ENCODE measurements around the gene PRKCA. TPM values are rescaled to one million over a fixed set of nuclear protein-coding genes. Genes with fewer than 3 reads are reported as not detected.
"Not testable (repeated sequence)": the region's sequence is repeated elsewhere in the genome, so short reads cannot be mapped to it uniquely, and the experiment has no call there.

PRKCA gene
- total and polyA plus RNA-seq, 9 of the 15 experiments (the other 6 are each of a cell fraction or from before 2014, with no cell fraction given): 3.2 to 33.0 (median 17.8) TPM

DNA sequence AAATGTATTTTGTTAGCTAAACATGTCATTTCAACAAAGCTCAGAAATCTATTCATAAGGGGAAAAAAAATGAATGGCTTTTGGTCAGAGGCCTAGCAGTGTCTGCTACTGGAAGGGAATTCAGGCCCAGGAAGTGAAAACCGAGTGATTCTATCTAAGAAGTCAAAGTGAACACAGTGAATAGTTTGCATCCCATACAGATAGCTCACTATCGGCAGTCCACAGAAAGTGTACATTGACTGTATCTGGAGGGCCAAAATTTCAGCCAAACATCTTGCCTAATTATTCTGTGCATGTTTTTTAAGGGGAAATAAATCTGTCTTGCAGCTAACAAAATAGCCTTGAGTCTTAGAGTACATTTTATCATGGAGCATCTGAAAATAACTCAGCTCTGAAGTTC lies 318.1 kb downstream of the PRKCA start:
- 22% methylated on average over 2 of the region's 2 CpGs for WGBS (ENCODE audit: insufficient coverage, low coverage, missing lambda C conversion rate)
- intact Hi-C loops (cut with micrococcal nuclease): no loop called here
- in situ Hi-C loops (cut with MboI): no loop called here

GRCh38 chr17:66624630-66625029 lies 322.2 kb downstream of the PRKCA start:
- DNase-seq (ENCODE audit: extremely low read depth in 1 of 4, low spot score in 3 of 4); H3K4me3 ChIP-seq; H3K9me1 ChIP-seq (ENCODE audit: control insufficient read depth, insufficient read depth, low read length); ATAC-seq; BruUV-seq (replicated peaks); FAIRE-seq; H2AFZ ChIP-seq (ENCODE audit: low read depth, low read length); H4K20me1 ChIP-seq (replicated peaks; ENCODE audit: control insufficient read depth, insufficient read depth, low read length); H3K9me3 ChIP-seq (replicated peaks; ENCODE audit: control insufficient read depth, insufficient read depth, low read depth, low read length); H3K27me3 ChIP-seq (ENCODE audit: control insufficient read depth in 2 of 2, insufficient read depth in 2 of 2, low read length in 2 of 2); H3K27ac ChIP-seq (ENCODE audit: extremely low read depth, low read depth, low read length); H3K79me2 ChIP-seq (ENCODE audit: control insufficient read depth, insufficient read depth, low read length); H3K9ac ChIP-seq (ENCODE audit: insufficient read depth in 1 of 2, low read depth in 2 of 2, low read length in 2 of 2); H3K36me3 ChIP-seq (ENCODE audit: control insufficient read depth, insufficient read depth, low read length); in situ Hi-C loops (cut with MboI); H3K4me2 ChIP-seq (ENCODE audit: insufficient read depth, low read length); POLR2A ChIA-PET: not testable (repeated sequence)
- intact Hi-C loops (cut with micrococcal nuclease): loop anchor here (2.0 kb wide), 1 partner anchor 370 kb away; no protein-coding TSS in a partner anchor
- CTCF ChIA-PET (ENCODE audit: low intra/inter-chr PET ratio): interaction anchor here (0.5 to 2.3 kb wide), 2 partner anchors 369 to 384 kb away, joined by 4 to 18 read pairs; no protein-coding TSS in a partner anchor
- H3K4me1 ChIP-seq (replicated peaks in 1 of 2; ENCODE audit: control insufficient read depth in 2 of 2, insufficient read depth in 2 of 2, low read length in 2 of 2): peaks cover 0 to 15% of the 10 kb centered on the region in 2 experiments; a peak in 3 of 5 replicates
- 78% methylated on average over 2 of the region's 2 CpGs for WGBS (ENCODE audit: insufficient coverage, low coverage, missing lambda C conversion rate)

More for the DNA sequence above, 318.1 kb downstream of the PRKCA start:
- H4K20me1 ChIP-seq (replicated peaks; ENCODE audit: control insufficient read depth, insufficient read depth, low read length): 0 out of 2 replicates have a peak, but pooled peaks cover 3% of the 10 kb centered on the region
- ATAC-seq: peak; percentile 51
- H3K4me3 ChIP-seq: no peak overlapping the region
- no peak overlapping the region for H2AFZ ChIP-seq (ENCODE audit: low read depth, low read length)
- H3K9ac ChIP-seq (ENCODE audit: insufficient read depth in 1 of 2, low read depth in 2 of 2, low read length in 2 of 2): no peak overlapping the region
- no peaks in the 10 kb centered on the region for H3K9me1 ChIP-seq (ENCODE audit: control insufficient read depth, insufficient read depth, low read length)
- H3K4me2 ChIP-seq (ENCODE audit: insufficient read depth, low read length): no peak overlapping the region
- CTCF ChIA-PET (ENCODE audit: low intra/inter-chr PET ratio): no interaction called here
- peak overlapping the region; percentile 35; the same call in 1 of the 3 replicates for H3K27ac ChIP-seq (ENCODE audit: extremely low read depth, low read depth, low read length)
- FAIRE-seq: no peak
- peaks cover 0 to 15% of the 10 kb centered on the region in 2 experiments; a peak in 3 of 5 replicates for H3K4me1 ChIP-seq (replicated peaks in 1 of 2; ENCODE audit: control insufficient read depth in 2 of 2, insufficient read depth in 2 of 2, low read length in 2 of 2)
- POLR2A ChIA-PET: interaction anchor here (1.0 kb wide), 1 partner anchor 21 kb away, joined by 4 read pairs; no protein-coding TSS in a partner anchor
- no peaks in the 10 kb centered on the region for H3K27me3 ChIP-seq (ENCODE audit: control insufficient read depth in 2 of 2, insufficient read depth in 2 of 2, low read length in 2 of 2)
- no peaks in the 10 kb centered on the region for H3K36me3 ChIP-seq (ENCODE audit: control insufficient read depth, insufficient read depth, low read length)
- BruUV-seq (replicated peaks): no TSS peak
- DNase-seq (ENCODE audit: extremely low read depth in 1 of 4, low spot score in 3 of 4): peak in 2 of 4 experiments; percentile 14 to 32
- TF ChIP-seq TCF3 (CRISPR knock-in tag; IDR thresholded peaks at IDR 0.05) (peak; percentile 71), ETV1 (tag; conservative IDR thresholded peaks at IDR 0.05; ENCODE audit: low read depth) (no peak), RCOR1 (IDR thresholded peaks at IDR 0.05; ENCODE audit: borderline replicate concordance in 1 of 2, low read depth in 2 of 2, low read length in 2 of 2) (0 out of 4 replicates have a peak, but pooled peaks of 1 of the 2 experiments have one; percentile 17), ZNF584 (CRISPR knock-in tag; IDR thresholded peaks at IDR 0.05; ENCODE audit: low read depth) (no peak), BMI1 (IDR thresholded peaks at IDR 0.05; ENCODE audit: low read length) (no peak), ARID1B (IDR thresholded peaks at IDR 0.05) (peak; percentile 55), CBFA2T2 (conservative IDR thresholded peaks at IDR 0.05) (0 out of 2 replicates have a peak, but pooled peaks have one; percentile 20), PHF20 (IDR thresholded peaks at IDR 0.05; ENCODE audit: partially characterized antibody) (no peak), NR2C1 (IDR thresholded peaks at IDR 0.05) (no peak), NR2C1 (tag; IDR thresholded peaks at IDR 0.05) (0 out of 2 replicates have a peak, but pooled peaks have one; percentile 10), MEIS2 (IDR thresholded peaks at IDR 0.05; ENCODE audit: partially characterized antibody) (peak; percentile 11), ZNF57 (CRISPR knock-in tag; IDR thresholded peaks at IDR 0.05) (no peak), ZBTB17 (CRISPR knock-in tag; IDR thresholded peaks at IDR 0.05) (0 out of 2 replicates have a peak, but pooled peaks have one; percentile 58), ZSCAN32 (CRISPR knock-in tag; IDR thresholded peaks at IDR 0.05) (no peak), ZC3H11A (IDR thresholded peaks at IDR 0.05; ENCODE audit: low read depth, low read length) (no peak), TAL1 (IDR thresholded peaks at IDR 0.05) (peak; percentile 42; the same call in 1 of the 2 replicates), CBFA2T3 (IDR thresholded peaks at IDR 0.05) (peak; percentile 67), SRSF9 (IDR thresholded peaks at IDR 0.05; ENCODE audit: borderline replicate concordance, low read depth, low read length) (no peak)
- no peaks in the 10 kb centered on the region for H3K9me3 ChIP-seq (replicated peaks; ENCODE audit: control insufficient read depth, insufficient read depth, low read depth, low read length)
- no peaks in the 10 kb centered on the region for H3K79me2 ChIP-seq (ENCODE audit: control insufficient read depth, insufficient read depth, low read length)

Measured in K562 (cell line).